K562 (cell line): ENCODE data around the gene HINT3. TPM values are rescaled to one million over a fixed set of nuclear protein-coding genes. Genes with fewer than 3 reads are reported as not detected.

ENCODE experiments used
- ADNP ChIP-seq: fragments of 200-800 bp; sonication (Bioruptor generic); IDR thresholded peaks from 2 replicates; pipeline ENCODE4 v1.6.1; 2016; ENCODE audit warnings: missing genetic modification characterization, missing compliant biosample characterization
- CBX8 ChIP-seq: fragments of 200-600 bp; sonication (generic); IDR thresholded peaks from 2 replicates; pipeline ENCODE4 v1.6.1; 2012; ENCODE audit warnings: borderline replicate concordance, mixed run types, low read depth, mild to moderate bottlenecking, moderate library complexity, mixed read lengths, low read length, control low read depth, inconsistent platforms; ENCODE audit not compliant: poor library complexity, severe bottlenecking; ENCODE audit errors: extremely low read depth
- CTBP1 ChIP-seq: fragments of 450-650 bp; IDR thresholded peaks from 2 replicates; pipeline ENCODE4 v1.6.1; 2016; ENCODE audit warnings: borderline replicate concordance
- ELF1 ChIP-seq: fragments of 200-800 bp; sonication (Bioruptor generic); IDR thresholded peaks from 2 replicates; pipeline ENCODE4 v1.6.1; 2016; ENCODE audit warnings: missing genetic modification characterization, missing compliant biosample characterization
- JUND ChIP-seq, 2 experiments: IDR thresholded peaks; 2 replicates in 1 of 2; 3 replicates in 1 of 2; pipeline ENCODE4 v1.6.1; 2011; ENCODE audit warnings: borderline replicate concordance in 2 of 2, low read depth in 2 of 2, low read length in 2 of 2, improper control_type of control experiment in 1 of 2, missing biosample characterization in 1 of 2, missing genetic modification characterization in 1 of 2, missing genetic modification reagents in 1 of 2
- KDM1A ChIP-seq, 2 experiments: fragments of 450-650 bp; IDR thresholded peaks; 2 replicates each; pipeline ENCODE4 v1.6.1; 2016; ENCODE audit warnings: mild to moderate bottlenecking in 2 of 2
- KHSRP ChIP-seq: fragments of 450-650 bp; IDR thresholded peaks from 2 replicates; pipeline ENCODE4 v1.6.1; 2017
- NBN ChIP-seq: fragments of 450-650 bp; IDR thresholded peaks from 2 replicates; pipeline ENCODE4 v1.6.1; 2016; ENCODE audit warnings: low read depth, mild to moderate bottlenecking
- NFRKB ChIP-seq: fragments of 450-650 bp; IDR thresholded peaks from 2 replicates; pipeline ENCODE4 v1.6.1; 2016; ENCODE audit warnings: low read depth
- PML ChIP-seq: IDR thresholded peaks from 2 replicates; pipeline ENCODE4 v1.6.1; 2012; ENCODE audit warnings: low read length, inconsistent platforms
- PURB ChIP-seq: sonication (generic); formaldehyde crosslinking; IDR thresholded peaks from 2 replicates; pipeline ENCODE4 v1.9.0; 2021; ENCODE audit warnings: low read depth, mild to moderate bottlenecking, missing genetic modification reagents
- RCOR1 ChIP-seq, 2 experiments: IDR thresholded peaks; 2 replicates each; pipeline ENCODE4 v1.6.1; 2012; ENCODE audit warnings: low read depth in 2 of 2, low read length in 2 of 2, borderline replicate concordance in 1 of 2, improper control_type of control experiment in 1 of 2
- RFX1 ChIP-seq: fragments of 450-650 bp; IDR thresholded peaks from 2 replicates; pipeline ENCODE4 v1.6.1; 2016; ENCODE audit warnings: mild to moderate bottlenecking, moderate library complexity
- SNIP1 ChIP-seq: fragments of 450-650 bp; IDR thresholded peaks from 2 replicates; pipeline ENCODE4 v1.7.1; 2017; ENCODE audit warnings: low read depth, mild to moderate bottlenecking
- TAF1 ChIP-seq: IDR thresholded peaks from 2 replicates; pipeline ENCODE4 v1.6.1; 2011; ENCODE audit warnings: mild to moderate bottlenecking, low read length, moderate library complexity; ENCODE audit not compliant: insufficient read depth, control insufficient read depth, severe bottlenecking; ENCODE audit errors: extremely low read depth
- U2AF1 ChIP-seq: fragments of 200-400 bp; formaldehyde crosslinking; optimal IDR thresholded peaks from 2 replicates; pipeline ENCODE3; 2017; ENCODE audit warnings: mild to moderate bottlenecking, low read depth, low read length, moderate library complexity
- ZNF12 ChIP-seq: sonication (generic); formaldehyde crosslinking; IDR thresholded peaks from 2 replicates; pipeline ENCODE4 v1.4.0; 2020; ENCODE audit warnings: mild to moderate bottlenecking, missing genetic modification reagents
- ZNF24 ChIP-seq: fragments of 450-650 bp; IDR thresholded peaks from 2 replicates; pipeline ENCODE4 v1.6.1; 2016
- ZNF75A ChIP-seq: fragments of 450-650 bp; formaldehyde crosslinking; IDR thresholded peaks from 2 replicates; pipeline ENCODE4 v1.4.0; 2020; ENCODE audit warnings: mild to moderate bottlenecking
- polyA plus RNA-seq, 8 experiments: library from polyadenylated mRNA; depleted of rRNA in 4 of 8; stranded (reverse) in 5 of 8; unstranded in 3 of 8; fragments of >200 nt; fragmentation: Nextera tagmentation in 2 of 8; fragmentation: Illumina TruSeq in 1 of 8; extraction: Ambion mirVana in 2 of 8; extraction: Trizol in 1 of 8; gene quantifications; 2 replicates each; pipeline versions ENCODE4 v1.2.1 to v1.2.3, GENCODE V29; 2011 to 2014; ENCODE audit warnings: inconsistent platforms in 1 of 8, missing spikeins in 1 of 8
- total RNA-seq, 7 experiments: library from RNA; depleted of rRNA in 6 of 7; stranded (reverse); fragments of >200 nt in 6 of 7; fragmentation: Illumina TruSeq in 2 of 7; extraction: Trizol in 2 of 7; gene quantifications; 2 replicates each; pipeline versions ENCODE4 v1.2.1 to v1.2.3, GENCODE V29; 2011 to 2021; ENCODE audit warnings: low replicate concordance in 1 of 7
- TF ChIP-seq, protein P1 (sequence below): fragments of 250-450 bp; sonication (Bioruptor Pico); IDR thresholded peaks from 2 replicates; pipeline ENCODE4 v1.8.0; 2022; ENCODE audit warnings: inconsistent platforms
- TF ChIP-seq, protein P2 (sequence below): fragments of 450-650 bp; formaldehyde crosslinking; IDR thresholded peaks from 2 replicates; pipeline ENCODE4 v1.4.0; 2020; ENCODE audit warnings: mild to moderate bottlenecking, moderate library complexity
- TF ChIP-seq, protein P3 (sequence below): sonication (generic); formaldehyde crosslinking; IDR thresholded peaks from 2 replicates; pipeline ENCODE4 v1.8.0; 2022; ENCODE audit warnings: mild to moderate bottlenecking, missing genetic modification reagents

The HINT3 gene
- total and polyA plus RNA-seq, 9 of the 15 experiments (the other 6 are each of a cell fraction or from before 2014, with no cell fraction given), result 1.4 to 16.6 (median 10.8) TPM

DNA sequence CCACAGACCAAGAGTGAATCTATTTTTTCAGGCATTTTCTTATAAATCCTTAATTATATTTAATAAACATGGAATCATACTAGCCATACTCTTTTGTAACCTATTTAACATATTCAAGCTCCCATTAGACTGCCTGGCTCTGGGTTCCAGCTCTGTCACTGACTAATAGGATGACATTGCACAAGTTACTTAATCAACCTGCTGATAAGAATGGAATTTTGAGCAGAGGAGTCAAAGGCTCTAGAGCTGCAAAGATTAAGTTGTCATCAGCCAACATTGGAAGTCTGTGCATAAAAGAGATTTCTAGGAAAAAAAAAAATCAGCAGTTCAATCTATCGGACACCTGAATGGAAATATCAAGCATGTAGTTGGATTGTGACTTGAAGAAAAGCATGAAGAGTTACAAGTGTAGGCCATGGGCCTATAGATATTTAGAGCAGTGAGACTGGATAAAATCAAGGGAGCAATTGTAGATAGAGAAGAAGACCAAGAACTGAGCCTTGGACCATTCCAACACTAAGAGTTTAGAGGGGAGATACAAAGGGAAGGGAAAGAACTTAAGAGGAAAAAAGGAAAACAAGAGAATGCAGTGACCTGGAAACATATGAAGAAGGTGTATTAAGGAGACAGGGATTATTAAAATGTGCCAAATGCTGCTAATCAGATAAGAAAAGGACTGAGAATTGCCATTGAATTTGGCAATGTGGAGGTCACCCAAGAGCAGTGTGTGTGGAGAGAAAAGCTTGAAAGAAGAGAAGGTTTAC is 11.0 kb upstream of the HINT3 start (continued):
- TF ChIP-seq, protein P1, sequence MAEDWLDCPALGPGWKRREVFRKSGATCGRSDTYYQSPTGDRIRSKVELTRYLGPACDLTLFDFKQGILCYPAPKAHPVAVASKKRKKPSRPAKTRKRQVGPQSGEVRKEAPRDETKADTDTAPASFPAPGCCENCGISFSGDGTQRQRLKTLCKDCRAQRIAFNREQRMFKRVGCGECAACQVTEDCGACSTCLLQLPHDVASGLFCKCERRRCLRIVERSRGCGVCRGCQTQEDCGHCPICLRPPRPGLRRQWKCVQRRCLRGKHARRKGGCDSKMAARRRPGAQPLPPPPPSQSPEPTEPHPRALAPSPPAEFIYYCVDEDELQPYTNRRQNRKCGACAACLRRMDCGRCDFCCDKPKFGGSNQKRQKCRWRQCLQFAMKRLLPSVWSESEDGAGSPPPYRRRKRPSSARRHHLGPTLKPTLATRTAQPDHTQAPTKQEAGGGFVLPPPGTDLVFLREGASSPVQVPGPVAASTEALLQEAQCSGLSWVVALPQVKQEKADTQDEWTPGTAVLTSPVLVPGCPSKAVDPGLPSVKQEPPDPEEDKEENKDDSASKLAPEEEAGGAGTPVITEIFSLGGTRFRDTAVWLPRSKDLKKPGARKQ (CRISPR knock-in tag), result no peak
- TF ChIP-seq CBX8 (no peak), NBN (0 out of 2 replicates have a peak, but pooled peaks have one; percentile 24), PURB (CRISPR knock-in tag) (no peak), KDM1A (IDR thresholded peaks at IDR 0.05) (peak; percentile 77 to 87), RCOR1 (IDR thresholded peaks at IDR 0.05; ENCODE audit: borderline replicate concordance in 1 of 2, low read depth in 2 of 2, low read length in 2 of 2) (peak in 1 of 2 experiments; percentile 88; a peak in 2 of 4 replicates), U2AF1 (no peak), PML (no peak), ADNP (tag) (no peak; the same call in 1 of the 2 replicates), RFX1 (no peak), SNIP1 (0 out of 2 replicates have a peak, but pooled peaks have one; percentile 28), ZNF24 (no peak), ZNF75A (no peak), NFRKB (peak; percentile 69; the same call in 1 of the 2 replicates), ELF1 (tag) (no peak), JUND (IDR thresholded peaks at IDR 0.05; ENCODE audit: borderline replicate concordance, low read depth, low read length) (peak; percentile 82), JUND (tag; IDR thresholded peaks at IDR 0.05; ENCODE audit: borderline replicate concordance, low read depth, low read length) (peak; percentile 64; the same call in 1 of the 3 replicates), ZNF12 (CRISPR knock-in tag) (no peak), TAF1 (no peak), KHSRP (no peak), CTBP1 (peak; percentile 24; the same call in 1 of the 2 replicates)
- TF ChIP-seq, protein P2, sequence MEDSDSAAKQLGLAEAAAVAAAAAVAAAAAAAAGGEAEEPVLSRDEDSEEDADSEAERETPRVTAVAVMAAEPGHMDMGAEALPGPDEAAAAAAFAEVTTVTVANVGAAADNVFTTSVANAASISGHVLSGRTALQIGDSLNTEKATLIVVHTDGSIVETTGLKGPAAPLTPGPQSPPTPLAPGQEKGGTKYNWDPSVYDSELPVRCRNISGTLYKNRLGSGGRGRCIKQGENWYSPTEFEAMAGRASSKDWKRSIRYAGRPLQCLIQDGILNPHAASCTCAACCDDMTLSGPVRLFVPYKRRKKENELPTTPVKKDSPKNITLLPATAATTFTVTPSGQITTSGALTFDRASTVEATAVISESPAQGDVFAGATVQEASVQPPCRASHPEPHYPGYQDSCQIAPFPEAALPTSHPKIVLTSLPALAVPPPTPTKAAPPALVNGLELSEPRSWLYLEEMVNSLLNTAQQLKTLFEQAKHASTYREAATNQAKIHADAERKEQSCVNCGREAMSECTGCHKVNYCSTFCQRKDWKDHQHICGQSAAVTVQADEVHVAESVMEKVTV (CRISPR knock-in tag), result no peak
- TF ChIP-seq, protein P3, sequence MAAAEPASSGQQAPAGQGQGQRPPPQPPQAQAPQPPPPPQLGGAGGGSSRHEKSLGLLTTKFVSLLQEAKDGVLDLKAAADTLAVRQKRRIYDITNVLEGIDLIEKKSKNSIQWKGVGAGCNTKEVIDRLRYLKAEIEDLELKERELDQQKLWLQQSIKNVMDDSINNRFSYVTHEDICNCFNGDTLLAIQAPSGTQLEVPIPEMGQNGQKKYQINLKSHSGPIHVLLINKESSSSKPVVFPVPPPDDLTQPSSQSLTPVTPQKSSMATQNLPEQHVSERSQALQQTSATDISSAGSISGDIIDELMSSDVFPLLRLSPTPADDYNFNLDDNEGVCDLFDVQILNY (CRISPR knock-in tag), result no peak
